Eye (tissue), 1 donor: ENCODE measurements around the gene LTBP1.
"Not testable (repeated sequence)": the region's sequence is repeated elsewhere in the genome, so short reads cannot be mapped to it uniquely, and the experiment has no call there.

Source experiments
- DNase-seq: peaks from one replicate; pipeline ENCODE4 v3.0.0-alpha.2; 2015

The LTBP1 gene

DNA sequence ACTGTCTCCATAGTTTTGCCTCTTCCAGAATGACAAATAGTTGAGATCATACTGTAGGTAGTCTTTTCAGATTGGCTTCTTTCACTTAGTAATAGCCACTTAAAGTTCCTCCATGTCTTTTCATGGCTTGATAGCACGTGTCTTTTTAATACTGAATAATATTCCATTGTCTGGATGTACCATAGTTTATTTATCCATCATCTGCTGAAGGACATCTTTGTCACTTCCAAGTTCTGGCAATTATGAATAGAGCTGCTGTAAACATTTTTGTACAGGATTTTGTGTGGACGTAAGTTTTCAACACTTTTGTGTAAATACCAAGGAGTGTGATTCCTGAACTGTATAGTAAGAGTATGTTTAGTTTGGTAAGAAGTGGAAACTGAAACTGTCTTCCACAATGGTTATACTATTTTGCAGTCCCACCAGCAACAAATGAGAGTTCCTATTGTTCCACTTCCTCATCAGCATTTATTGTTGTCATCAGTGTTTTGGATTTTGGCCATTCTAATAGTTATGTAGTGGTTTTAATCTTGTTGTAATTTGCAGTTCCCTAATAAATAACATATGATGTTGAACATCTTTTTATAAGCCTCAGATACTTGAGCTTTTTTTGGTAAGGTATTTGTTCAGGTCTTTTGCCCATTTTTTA, 18.9 kb downstream of the LTBP1 start:
- DNase-seq: no peak

DNA sequence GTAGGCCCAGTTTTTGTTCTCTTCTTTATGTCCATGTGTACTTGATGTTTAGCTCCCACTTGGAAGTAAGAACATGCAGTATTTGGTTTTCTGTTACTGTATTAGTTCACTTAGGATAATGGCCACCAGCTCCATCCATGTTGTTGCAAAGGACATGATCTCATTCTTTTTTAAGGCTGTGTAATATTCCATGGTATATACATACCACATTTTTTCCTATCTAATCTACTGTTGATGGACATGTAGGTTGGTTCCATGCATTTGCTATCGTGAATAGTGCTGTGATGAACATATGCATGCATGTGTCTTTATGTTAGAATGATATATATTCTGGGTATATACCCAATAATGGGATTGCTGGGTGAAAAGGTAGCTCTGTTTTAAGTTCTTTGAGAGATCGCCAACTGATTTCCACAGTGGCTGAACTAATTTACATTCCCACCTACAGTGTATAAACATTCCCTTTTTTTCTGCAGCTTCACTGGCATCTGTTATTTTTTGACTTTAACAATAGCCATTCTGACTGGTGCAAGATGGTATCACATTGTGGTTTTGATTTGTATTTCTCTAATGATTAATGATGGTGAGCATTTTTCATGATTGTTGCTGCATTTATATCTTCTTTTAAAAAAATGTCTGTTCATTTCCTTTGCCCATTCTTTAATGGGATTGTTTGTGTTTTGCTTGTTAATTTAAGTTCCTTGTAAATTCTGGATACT, 22.9 kb downstream of the LTBP1 start:
- DNase-seq: no peak

GRCh38 chr2:32973772-32974171, 27.0 kb downstream of the LTBP1 start:
- DNase-seq: not testable (repeated sequence)

GRCh38 chr2:32976409-32977063, 29.8 kb downstream of the LTBP1 start:
- DNase-seq: no peak

DNA sequence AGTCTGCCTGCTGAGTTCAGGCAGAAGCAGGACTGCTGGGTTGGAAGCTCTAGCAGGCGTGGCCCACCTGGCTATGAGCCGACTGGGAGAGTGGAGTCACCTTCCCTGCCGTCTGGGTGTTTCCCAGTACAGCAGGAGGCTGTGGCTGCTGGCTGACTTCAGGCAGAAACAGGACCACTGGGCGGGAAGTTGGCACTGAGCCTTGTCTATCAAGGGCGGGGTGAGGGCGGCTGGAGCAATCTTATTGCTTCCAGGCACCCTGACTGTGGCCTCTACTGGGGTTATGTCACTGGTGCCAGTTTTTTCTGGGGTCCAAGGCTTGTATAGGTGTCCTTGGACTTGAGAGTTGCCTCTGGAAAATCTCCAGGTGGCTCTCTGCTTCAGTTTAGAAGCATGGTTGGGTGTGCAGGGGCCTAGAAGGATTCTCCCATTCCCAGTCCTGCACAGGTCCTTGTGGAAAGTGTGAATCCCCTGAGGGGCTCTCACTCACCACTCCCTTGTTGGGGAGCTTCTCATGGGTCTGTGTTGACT, 30.5 kb downstream of the LTBP1 start:
- no peak for DNase-seq

DNA sequence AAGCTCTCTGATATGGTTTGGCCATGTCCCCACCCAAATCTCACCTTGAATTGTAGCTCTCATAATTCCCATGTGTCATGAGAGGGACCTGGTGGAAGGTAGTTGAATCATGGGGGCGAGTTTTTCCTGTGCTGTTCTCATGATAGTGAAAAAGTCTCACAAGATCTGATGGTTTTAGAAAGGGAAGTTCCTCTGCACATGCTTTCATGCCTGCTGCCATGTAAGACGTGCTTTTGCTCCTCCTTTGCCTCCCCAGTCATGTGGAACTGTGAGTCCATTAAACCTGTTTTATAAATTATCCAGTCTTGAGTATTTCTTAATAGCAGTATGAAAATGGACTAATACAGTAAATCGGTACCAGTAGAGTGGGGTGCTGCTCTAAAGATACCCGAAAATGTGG, 34.9 kb downstream of the LTBP1 start:
- DNase-seq: no peak

DNA sequence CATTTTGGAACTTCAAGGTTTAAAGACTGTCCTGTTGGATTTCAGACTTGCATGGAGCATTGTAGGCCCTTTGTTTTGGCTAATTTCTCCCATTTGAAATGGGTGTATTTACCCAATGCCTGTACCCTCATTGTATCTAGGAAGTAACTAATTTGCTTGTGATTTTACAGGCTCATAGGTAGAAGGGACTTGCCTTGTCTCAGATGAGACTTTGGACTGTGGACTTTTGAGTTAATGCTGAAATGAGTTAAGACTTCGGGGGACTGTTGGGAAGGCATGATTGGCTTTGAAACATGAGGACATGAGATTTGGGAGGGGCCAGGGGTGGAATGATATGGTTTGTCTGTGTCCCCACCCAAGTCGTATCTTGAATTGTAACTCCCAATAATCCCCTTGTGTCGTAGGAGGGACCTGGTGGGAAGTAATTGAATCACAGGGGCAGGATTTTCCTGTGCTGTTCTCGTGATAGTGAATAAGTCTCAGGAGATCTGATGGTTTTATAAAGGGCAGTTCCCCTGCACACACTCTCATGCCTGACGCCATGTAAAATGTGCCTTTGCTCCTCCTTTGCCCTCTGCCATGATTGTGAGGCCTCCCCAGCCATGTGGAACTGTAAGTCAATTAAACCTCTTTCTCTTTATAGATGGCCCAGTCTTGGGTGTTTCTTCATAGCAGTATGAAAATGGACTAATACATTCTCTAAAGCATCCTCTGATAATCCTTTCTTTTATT, 36.6 kb downstream of the LTBP1 start:
- not testable (repeated sequence) for DNase-seq

DNA sequence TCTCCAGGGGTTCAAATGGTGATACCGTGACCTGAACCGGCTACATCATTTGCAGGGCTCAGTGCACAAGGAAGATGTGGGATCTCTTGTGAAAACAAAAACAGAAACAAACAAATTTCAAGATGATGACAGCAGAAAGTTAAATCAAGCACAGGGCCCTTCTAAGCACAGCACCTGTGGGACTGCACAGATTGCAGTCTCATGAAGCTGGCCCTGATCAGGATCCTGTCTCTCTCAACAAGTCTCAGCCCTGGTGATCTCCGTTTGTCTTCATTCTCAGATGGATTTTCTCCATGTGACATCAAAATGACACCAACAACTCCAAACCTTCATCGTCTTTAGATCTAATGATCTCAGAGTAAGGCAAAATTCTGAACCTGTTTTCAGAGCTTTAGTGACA, 39.7 kb downstream of the LTBP1 start:
- DNase-seq: no peak

DNA sequence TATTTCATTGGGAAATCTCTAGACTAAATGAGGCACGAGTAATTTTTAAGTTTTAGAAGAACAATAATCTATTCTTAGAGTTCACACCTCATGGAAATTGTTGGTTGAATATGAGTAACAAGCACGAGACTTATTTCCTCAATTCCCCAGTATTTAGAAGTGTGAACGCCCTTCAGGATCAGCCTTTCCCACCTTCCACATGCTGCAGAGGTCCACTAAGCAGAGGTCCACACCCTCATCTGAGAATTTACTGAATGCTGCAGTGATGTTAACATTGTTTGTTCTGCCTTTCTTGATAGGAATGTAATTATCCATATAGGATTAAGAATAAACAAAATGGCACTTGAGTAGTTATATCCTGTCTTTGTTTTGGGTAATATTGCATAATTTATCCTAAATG, 41.8 kb downstream of the LTBP1 start:
- no peak for DNase-seq

DNA sequence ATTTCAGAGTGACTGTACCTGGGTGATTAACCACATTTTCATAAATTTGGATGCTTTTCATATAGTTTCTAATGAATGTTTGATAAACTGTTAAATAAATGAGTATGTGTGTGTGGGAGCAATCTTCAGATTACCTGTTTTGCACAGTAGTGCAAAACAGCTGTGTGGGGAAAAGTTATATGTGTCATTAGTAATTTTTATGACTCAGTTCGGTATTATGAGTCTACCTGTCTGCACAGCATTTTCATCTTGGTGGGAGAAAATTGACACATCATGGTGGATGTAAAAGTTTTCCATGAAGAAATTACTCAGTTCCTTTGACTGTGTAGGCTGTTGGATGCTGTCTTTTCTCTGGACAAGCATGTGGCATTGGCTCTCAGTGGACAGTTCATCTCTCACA, 43.8 kb downstream of the LTBP1 start:
- no peak for DNase-seq

DNA sequence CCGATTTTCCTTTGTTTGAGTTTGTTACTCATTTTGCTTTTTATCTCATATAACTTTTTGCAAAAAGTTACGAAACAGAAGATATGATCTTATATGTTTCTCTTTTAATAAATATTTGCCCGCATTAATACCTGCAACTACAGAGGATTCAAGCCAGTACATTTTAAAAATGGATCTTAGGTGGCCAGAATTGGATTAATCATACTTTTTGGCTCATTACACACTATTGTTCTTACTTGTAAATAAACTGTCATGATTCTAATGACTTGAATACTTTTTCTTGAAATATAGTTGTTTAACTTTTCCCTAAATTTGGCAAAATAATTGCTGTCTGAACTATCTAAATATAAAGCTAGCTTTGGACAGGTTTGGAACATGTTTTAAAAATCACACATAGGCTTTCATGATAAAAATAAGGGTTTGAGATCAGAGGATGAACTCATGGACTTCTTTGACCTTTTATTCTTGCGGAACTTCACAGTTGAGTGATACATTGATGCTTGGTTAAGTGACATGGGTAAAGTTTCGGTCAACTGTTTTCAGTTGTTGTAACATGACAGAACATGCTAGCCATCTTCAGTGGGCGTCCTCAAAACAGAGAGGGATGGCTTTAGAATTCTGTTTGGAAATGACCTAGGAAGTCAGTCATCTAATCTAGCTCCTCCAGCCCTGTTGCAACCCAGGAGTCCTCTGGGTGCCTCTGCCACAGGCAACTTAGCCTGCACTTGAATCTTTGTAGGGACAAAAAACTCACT, 44.5 kb downstream of the LTBP1 start:
- no peak for DNase-seq

DNA sequence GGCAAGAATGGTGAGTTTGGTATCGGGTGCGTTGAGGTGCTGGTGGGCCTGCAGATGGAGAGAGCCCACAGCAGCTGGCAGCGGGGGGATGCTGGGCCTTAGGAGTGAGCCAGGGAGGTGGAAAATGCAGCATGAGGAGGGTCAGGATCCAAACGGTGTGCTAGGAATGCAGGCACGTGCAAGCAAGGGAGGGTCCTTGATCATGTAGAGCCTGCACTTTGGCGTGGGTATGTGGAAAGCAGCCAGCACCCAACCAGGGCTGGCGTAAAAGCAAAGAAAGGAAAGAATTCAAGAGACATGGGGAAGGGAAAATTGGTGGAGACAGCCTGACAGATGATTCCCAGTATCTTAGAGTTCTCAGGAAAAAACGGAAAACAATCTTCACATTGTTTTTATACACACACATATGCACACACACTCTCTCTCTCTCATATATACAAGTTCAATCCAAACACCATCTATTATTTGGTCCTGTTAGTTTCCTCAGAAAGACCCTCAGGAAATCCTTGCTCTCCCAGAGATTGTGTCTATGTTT, 46.3 kb downstream of the LTBP1 start:
- no peak for DNase-seq

- DNase-seq: no peak
These were observed 51.0 kb downstream of the LTBP1 start for GRCh38 chr2:32997705-32998104.

- DNase-seq: no peak
These were observed 54.2 kb downstream of the LTBP1 start for GRCh38 chr2:33000986-33001385.

GRCh38 chr2:33001823-33002222, 55.1 kb downstream of the LTBP1 start:
- DNase-seq: no peak

- DNase-seq: no peak
These were observed 56.1 kb downstream of the LTBP1 start for GRCh38 chr2:33002863-33003262.

DNA sequence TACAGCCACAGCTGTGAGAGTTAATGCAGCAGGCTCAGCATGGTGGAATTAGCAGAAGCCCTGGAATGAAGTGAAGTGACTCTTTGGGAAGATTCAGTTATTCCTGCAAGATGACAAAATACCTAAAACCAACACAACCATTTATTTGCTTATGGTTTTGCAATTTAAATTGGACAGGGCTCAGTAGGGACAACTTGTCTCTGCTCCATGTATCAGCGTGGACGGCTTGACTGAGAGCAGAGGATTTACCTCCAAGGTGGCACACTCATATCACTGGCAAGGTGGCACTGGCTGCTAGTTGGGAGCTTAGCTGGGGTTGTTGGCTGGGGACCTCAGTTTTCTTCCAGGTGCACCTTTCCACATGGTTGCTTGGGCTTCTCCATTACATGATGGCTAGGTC, 58.3 kb downstream of the LTBP1 start:
- no peak for DNase-seq

- DNase-seq: no peak
These were observed 62.0 kb downstream of the LTBP1 start for GRCh38 chr2:33008716-33009115.

- no peak for DNase-seq
These were observed 62.5 kb downstream of the LTBP1 start for GRCh38 chr2:33009249-33009648.

- DNase-seq: no peak
These were observed 64.6 kb downstream of the LTBP1 start for GRCh38 chr2:33011373-33011772.

GRCh38 chr2:33011941-33012340, 65.2 kb downstream of the LTBP1 start:
- DNase-seq: no peak

DNA sequence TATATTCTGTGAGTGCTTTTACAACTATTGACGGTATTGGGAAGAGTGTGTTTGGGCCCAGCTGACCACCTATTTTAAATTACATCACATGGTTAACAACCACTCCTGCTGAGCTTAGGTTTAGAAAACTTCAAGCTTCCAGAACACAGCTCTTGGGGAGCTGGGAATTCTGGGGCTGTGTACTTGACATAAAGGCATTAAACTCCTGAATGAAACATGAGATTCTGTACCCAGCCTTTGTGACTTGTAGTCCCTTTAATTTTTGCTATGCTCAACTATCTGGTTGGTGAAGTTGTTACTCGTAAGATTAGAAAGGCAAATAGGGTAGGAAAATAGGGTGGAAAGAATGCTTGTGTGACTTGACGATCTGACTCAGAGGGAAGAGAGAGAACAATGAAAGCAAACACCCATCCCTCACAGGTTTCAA, 66.9 kb downstream of the LTBP1 start:
- DNase-seq: no peak
